ENCODE results near the gene PEX26. TPM values are rescaled to one million over a fixed set of nuclear protein-coding genes. Genes with fewer than 3 reads are reported as not detected.
A peak's percentile ranks its signal among the peaks of the same experiment; 100 is the strongest.
"Not testable (repeated sequence)": the region's sequence is repeated elsewhere in the genome, so short reads cannot be mapped to it uniquely, and the experiment has no call there.

The PEX26 gene
- total and polyA plus RNA-seq, 2 donors (not counting 1 experiment from before 2014, with no cell fraction given): 10.9 to 33.4 TPM

DNA sequence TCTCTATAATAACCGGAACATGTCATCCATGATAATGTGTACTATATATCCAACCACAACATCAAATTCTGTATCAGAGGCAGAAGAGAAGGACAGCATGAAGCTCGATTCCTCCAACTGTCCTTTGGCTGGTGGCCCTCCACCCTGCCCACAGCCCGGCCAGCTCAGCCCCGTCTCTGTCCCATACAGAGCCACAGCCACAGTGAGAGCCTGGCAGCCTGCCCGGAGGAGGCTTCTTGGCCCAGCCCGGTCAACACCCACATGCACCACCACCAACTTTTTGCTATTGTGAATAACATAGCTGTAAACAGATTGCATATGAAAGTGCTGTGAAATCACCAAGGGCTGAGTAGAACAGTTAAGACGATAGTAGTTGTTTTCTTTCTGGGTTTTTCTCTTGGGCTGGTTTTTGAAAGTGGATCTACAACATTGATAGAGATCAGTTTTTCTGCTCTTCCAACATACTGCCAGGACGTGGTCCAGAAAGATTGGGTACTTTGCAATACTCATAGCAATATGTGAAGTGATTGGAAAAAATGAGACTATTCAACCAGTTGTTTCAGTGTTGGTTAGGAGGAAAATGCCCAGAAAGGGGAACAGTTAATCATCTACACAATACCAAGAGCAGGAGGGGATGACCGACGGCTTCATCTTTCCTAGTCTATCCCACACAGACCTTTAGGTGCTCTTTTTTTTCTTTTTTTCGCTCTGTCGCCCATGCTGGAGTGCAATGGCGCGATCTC is 25.9 kb downstream of the PEX26 start:
- Mint-ChIP-seq H3K4me3 (no peak overlapping the region), H3K4me1 (peaks cover 12% of the 10 kb centered on the region), H3K27ac (no peak overlapping the region), H3K9me3 (ENCODE audit: insufficient read depth) (no peaks in the 10 kb centered on the region), H3K27me3 (no peaks in the 10 kb centered on the region)
- H3K79me2 ChIP-seq (ENCODE audit: control insufficient read depth, insufficient read depth, low read length): no peaks in the 10 kb centered on the region
- ATAC-seq (ENCODE audit: low read depth): no peak
- CTCF ChIA-PET: no interaction called here
- DNase-seq: no peak
- intact Hi-C loops (cut with micrococcal nuclease): no loop called here
- peaks cover 0 to 12% of the 10 kb centered on the region in 2 donors for H3K4me1 ChIP-seq (ENCODE audit: control insufficient read depth in 2 of 2, insufficient read depth in 2 of 2, low read length in 2 of 2)
- no peak overlapping the region for H3K4me2 ChIP-seq (replicated peaks; ENCODE audit: low read depth, low read length, poor library complexity, severe bottlenecking)
- H3K4me3 ChIP-seq (ENCODE audit: control extremely low read depth in 1 of 5, extremely low read depth in 1 of 5, insufficient read depth in 1 of 5, low read depth in 2 of 5, low read length in 4 of 5): no peak overlapping the region
- H3K27me3 ChIP-seq (replicated peaks in 1 of 4; ENCODE audit: control extremely low read depth in 1 of 4, control insufficient read depth in 3 of 4, insufficient read depth in 4 of 4, low read length in 3 of 4): peaks cover 0 to 3% (median 0%) of the 10 kb centered on the region in 4 experiments
- POLR2A ChIA-PET: no interaction called here
- H3K27ac ChIP-seq (ENCODE audit: low read length in 2 of 2): no peak overlapping the region
- H4K20me1 ChIP-seq (ENCODE audit: control insufficient read depth, insufficient read depth, low read length, poor library complexity, severe bottlenecking): no peaks in the 10 kb centered on the region
- H3K9ac ChIP-seq (ENCODE audit: low read length): no peak overlapping the region
- no peak for TF ChIP-seq EZH2 (IDR thresholded peaks at IDR 0.05; ENCODE audit: borderline replicate concordance, insufficient read depth, low read depth, low read length, poor library complexity, severe bottlenecking)
- TF ChIP-seq CTCF (IDR thresholded peaks at IDR 0.05): no peak
- WGBS (ENCODE audit: insufficient coverage): 78% methylated on average over 11 of the region's 14 CpGs
- peaks cover 0 to 18% (median 12%) of the 10 kb centered on the region in 3 donors for H3K9me3 ChIP-seq (ENCODE audit: control extremely low read depth in 1 of 3, control insufficient read depth in 2 of 3, insufficient read depth in 1 of 3, low read length in 2 of 3)
- H3K36me3 ChIP-seq (replicated peaks in 1 of 2; ENCODE audit: control extremely low read depth in 1 of 2, control insufficient read depth in 1 of 2, extremely low read depth in 1 of 2, insufficient read depth in 2 of 2, low read length in 1 of 2): peaks cover 2 to 3% of the 10 kb centered on the region in 2 experiments
- H2AFZ ChIP-seq (ENCODE audit: insufficient read depth, low read depth, low read length, poor library complexity, severe bottlenecking): no peak overlapping the region

- ChIA-PET POLR2A (no interaction called here), CTCF (interaction anchor here (1.5 kb wide), 1 partner anchor 28 kb away, joined by 5 read pairs; no protein-coding TSS in a partner anchor)
- WGBS (ENCODE audit: insufficient coverage): 80% methylated on average over 2 of the region's 4 CpGs
- Histone ChIP-seq H3K9me3 (ENCODE audit: control extremely low read depth in 1 of 3, control insufficient read depth in 2 of 3, insufficient read depth in 1 of 3, low read length in 2 of 3) (peaks cover 0 to 18% (median 12%) of the 10 kb centered on the region in 3 donors), H3K27me3 (replicated peaks in 1 of 4; ENCODE audit: control extremely low read depth in 1 of 4, control insufficient read depth in 3 of 4, insufficient read depth in 4 of 4, low read length in 3 of 4) (peaks cover 0 to 4% (median 0%) of the 10 kb centered on the region in 4 experiments), H4K20me1 (ENCODE audit: control insufficient read depth, insufficient read depth, low read length, poor library complexity, severe bottlenecking) (no peaks in the 10 kb centered on the region), H3K4me2 (replicated peaks; ENCODE audit: low read depth, low read length, poor library complexity, severe bottlenecking) (no peak overlapping the region), H3K79me2 (ENCODE audit: control insufficient read depth, insufficient read depth, low read length) (no peaks in the 10 kb centered on the region), H3K36me3 (replicated peaks in 1 of 2; ENCODE audit: control extremely low read depth in 1 of 2, control insufficient read depth in 1 of 2, extremely low read depth in 1 of 2, insufficient read depth in 2 of 2, low read length in 1 of 2) (peaks cover under 1 to 3% of the 10 kb centered on the region in 2 experiments), H3K4me3 (ENCODE audit: control extremely low read depth in 1 of 5, extremely low read depth in 1 of 5, insufficient read depth in 1 of 5, low read depth in 2 of 5, low read length in 4 of 5) (no peak overlapping the region), H3K27ac (ENCODE audit: low read length in 2 of 2) (no peak overlapping the region), H3K4me1 (ENCODE audit: control insufficient read depth in 2 of 2, insufficient read depth in 2 of 2, low read length in 2 of 2) (peaks cover 0 to 12% of the 10 kb centered on the region in 2 donors), H3K9ac (ENCODE audit: low read length) (no peak overlapping the region), H2AFZ (ENCODE audit: insufficient read depth, low read depth, low read length, poor library complexity, severe bottlenecking) (no peak overlapping the region)
- ATAC-seq (ENCODE audit: low read depth): peak; percentile 56
- no peak overlapping the region for H3K27ac Mint-ChIP-seq
- peaks cover 14% of the 10 kb centered on the region for H3K4me1 Mint-ChIP-seq
- TF ChIP-seq EZH2 (IDR thresholded peaks at IDR 0.05; ENCODE audit: borderline replicate concordance, insufficient read depth, low read depth, low read length, poor library complexity, severe bottlenecking) (no peak), CTCF (IDR thresholded peaks at IDR 0.05) (no peak)
- H3K4me3 Mint-ChIP-seq: peak overlapping the region; percentile 8
- peaks cover 3% of the 10 kb centered on the region for H3K27me3 Mint-ChIP-seq
- intact Hi-C loops (cut with micrococcal nuclease): no loop called here
- no peaks in the 10 kb centered on the region for H3K9me3 Mint-ChIP-seq (ENCODE audit: insufficient read depth)
- peak; percentile 33 for DNase-seq
Observed at GRCh38 chr22:18104566-18104965, 26.8 kb downstream of the PEX26 start.

DNA sequence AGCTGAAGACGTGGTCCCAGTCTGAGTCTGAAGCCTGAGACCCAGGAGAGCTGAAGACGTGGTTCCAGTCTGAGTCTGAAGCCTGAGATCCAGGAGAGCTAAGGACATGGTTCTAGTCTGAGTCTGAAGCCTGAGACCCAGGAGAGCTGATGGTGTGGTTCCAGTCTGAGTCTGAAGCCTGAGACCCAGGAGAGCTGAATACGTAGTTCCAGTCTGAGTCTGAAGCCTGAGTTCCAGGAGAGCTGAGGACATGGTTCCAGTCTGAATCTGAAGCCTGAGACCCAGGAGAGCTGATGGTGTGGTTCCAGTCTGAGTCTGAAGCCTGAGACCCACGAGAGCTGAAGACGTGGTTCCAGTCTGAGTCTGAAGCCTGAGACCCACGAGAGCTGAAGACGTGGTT is 28.2 kb downstream of the PEX26 start:
- peaks cover 24% of the 10 kb centered on the region for H3K4me1 Mint-ChIP-seq
- H3K4me3 Mint-ChIP-seq; H3K9me3 Mint-ChIP-seq (ENCODE audit: insufficient read depth); POLR2A ChIA-PET; ATAC-seq (ENCODE audit: low read depth); H3K9ac ChIP-seq (ENCODE audit: low read length); H3K36me3 ChIP-seq (replicated peaks in 1 of 2; ENCODE audit: control extremely low read depth in 1 of 2, control insufficient read depth in 1 of 2, extremely low read depth in 1 of 2, insufficient read depth in 2 of 2, low read length in 1 of 2); DNase-seq; H2AFZ ChIP-seq (ENCODE audit: insufficient read depth, low read depth, low read length, poor library complexity, severe bottlenecking); H3K4me3 ChIP-seq (ENCODE audit: control extremely low read depth in 1 of 5, extremely low read depth in 1 of 5, insufficient read depth in 1 of 5, low read depth in 2 of 5, low read length in 4 of 5); H3K79me2 ChIP-seq (ENCODE audit: control insufficient read depth, insufficient read depth, low read length); H3K4me2 ChIP-seq (replicated peaks; ENCODE audit: low read depth, low read length, poor library complexity, severe bottlenecking); intact Hi-C loops (cut with micrococcal nuclease); H4K20me1 ChIP-seq (ENCODE audit: control insufficient read depth, insufficient read depth, low read length, poor library complexity, severe bottlenecking); H3K27ac Mint-ChIP-seq; H3K27ac ChIP-seq (ENCODE audit: low read length in 2 of 2): not testable (repeated sequence)
- H3K9me3 ChIP-seq (ENCODE audit: control extremely low read depth in 1 of 3, control insufficient read depth in 2 of 3, insufficient read depth in 1 of 3, low read length in 2 of 3): peaks cover 0 to 23% (median 12%) of the 10 kb centered on the region in 3 donors
- peaks cover 13% of the 10 kb centered on the region for H3K27me3 Mint-ChIP-seq
- H3K4me1 ChIP-seq (ENCODE audit: control insufficient read depth in 2 of 2, insufficient read depth in 2 of 2, low read length in 2 of 2): peaks cover 10 to 25% of the 10 kb centered on the region in 2 donors
- CTCF ChIA-PET: interaction anchor here (1.5 to 1.8 kb wide), 2 partner anchors 30 to 276 kb away, joined by 5 to 6 read pairs; no protein-coding TSS in a partner anchor
- H3K27me3 ChIP-seq (replicated peaks in 1 of 4; ENCODE audit: control extremely low read depth in 1 of 4, control insufficient read depth in 3 of 4, insufficient read depth in 4 of 4, low read length in 3 of 4): peaks cover 0 to 18% (median 5%) of the 10 kb centered on the region in 4 experiments
- WGBS (ENCODE audit: insufficient coverage): 86% methylated on average over 5 of the region's 7 CpGs

All from B cell (primary cell).